HG02678 (cell line): ENCODE data around the gene SLC30A7.
"Not testable (repeated sequence)": the region's sequence is repeated elsewhere in the genome, so short reads cannot be mapped to it uniquely, and the experiment has no call there.

Experiments
- ATAC-seq: cut with Tn5 transposase; IDR thresholded peaks from one replicate; pipeline ENCODE4 v1.9.1; 2021; ENCODE audit warnings: mild to moderate bottlenecking, moderate library complexity; ENCODE audit not compliant: unreplicated experiment

Gene SLC30A7, protein sequence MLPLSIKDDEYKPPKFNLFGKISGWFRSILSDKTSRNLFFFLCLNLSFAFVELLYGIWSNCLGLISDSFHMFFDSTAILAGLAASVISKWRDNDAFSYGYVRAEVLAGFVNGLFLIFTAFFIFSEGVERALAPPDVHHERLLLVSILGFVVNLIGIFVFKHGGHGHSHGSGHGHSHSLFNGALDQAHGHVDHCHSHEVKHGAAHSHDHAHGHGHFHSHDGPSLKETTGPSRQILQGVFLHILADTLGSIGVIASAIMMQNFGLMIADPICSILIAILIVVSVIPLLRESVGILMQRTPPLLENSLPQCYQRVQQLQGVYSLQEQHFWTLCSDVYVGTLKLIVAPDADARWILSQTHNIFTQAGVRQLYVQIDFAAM

DNA sequence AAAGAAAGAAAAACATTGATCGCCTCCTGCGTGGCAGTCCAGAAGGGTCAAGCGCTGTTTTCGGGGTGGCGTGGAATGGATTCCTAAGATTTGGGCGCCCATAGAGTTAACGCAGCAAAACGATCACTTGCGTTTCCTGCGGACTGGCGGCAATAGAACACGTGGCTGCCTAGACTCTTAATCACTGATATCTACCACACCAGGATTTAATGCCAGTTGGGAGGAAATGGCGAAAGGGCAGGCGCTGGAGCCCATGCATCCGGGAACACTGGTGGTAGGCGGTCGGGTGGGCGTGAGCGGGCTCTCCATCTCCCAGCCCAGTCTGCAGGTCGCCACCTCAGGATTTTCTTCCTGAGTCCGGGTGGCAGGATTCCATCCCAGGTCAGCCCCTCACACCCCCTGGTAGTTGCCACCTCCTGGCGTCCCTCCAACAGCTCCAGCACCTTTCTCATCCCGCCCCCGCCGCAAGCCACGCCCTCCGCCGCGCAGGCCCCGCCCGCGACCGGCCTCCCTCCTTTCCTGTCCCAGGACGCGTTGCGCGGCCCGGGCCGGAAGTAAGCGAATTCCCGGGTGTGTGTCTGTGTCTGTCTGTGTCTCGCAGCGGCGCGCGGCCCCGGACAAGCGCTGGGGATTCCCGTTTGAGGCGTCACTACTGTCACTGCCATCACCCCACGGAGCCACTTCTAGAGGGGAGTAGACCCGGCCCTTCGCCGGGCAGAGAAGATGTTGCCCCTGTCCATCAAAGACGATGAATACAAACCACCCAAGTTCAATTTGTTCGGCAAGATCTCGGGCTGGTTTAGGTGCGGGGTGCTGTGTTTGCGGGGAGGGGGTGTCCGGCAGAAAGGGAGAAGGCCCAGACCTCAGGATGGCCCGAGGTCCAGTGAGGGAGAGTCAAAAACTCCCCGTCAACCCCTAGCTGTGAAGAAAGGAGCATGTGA lies at the start of gene SLC30A7:
TSS of gene SLC30A7 (plus strand) at position 551 of the 941 bp plus-strand sequence. CDS start at position 724, 173 bp downstream.
- peak; percentile 79 for ATAC-seq

DNA sequence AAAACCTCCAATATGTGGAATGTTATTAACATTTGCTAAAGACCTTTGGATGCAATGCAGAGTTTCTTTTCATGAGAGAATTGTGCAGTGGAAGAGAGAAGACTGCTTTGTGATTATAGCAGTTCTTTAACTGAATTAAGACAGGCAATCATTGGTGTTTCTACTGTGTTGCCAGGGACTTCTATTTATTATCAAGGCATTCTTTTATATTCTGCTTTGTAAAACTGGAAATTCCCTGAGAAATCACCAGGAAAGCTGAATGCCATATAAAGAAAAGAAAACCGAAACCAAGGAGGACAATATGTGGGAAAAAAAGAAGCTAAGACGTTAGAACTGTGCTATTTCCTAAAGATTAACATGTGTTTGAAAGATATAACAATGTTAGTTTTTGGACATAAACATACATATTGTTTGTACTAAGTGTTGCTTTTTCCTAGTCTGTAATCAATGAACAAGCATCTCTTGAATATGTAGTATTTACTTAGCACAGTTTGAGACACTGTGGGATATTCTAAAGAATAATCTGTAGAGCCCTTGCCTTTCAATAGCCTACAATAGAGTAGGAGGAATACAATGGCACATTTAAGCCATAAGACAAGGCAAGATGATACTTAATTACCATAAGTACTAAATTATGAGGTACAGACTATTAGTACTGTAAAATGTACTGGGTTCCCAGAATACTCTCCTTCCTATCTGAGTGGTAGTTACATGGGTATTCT lies 48.4 kb upstream of the SLC30A7 start:
- no peak for ATAC-seq

DNA sequence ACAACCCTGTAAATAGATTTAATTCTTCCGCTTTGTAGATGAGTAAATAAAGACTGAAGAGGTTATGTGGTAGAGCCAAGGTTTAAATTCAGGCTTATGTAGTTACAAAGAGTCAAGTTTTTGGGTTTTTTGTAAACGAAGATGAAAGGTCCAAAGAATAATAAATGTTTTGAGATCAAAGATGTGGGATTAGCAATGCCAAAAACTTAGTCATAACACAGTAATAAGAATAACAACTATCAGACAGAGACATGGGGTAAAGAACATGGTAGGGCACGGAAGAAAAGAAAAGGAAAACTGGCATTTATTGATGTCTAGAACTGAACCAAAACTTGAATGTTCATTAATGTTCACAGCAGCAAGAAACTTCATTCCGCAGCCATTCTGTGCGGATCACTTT lies 44.2 kb upstream of the SLC30A7 start:
- ATAC-seq = no peak

DNA sequence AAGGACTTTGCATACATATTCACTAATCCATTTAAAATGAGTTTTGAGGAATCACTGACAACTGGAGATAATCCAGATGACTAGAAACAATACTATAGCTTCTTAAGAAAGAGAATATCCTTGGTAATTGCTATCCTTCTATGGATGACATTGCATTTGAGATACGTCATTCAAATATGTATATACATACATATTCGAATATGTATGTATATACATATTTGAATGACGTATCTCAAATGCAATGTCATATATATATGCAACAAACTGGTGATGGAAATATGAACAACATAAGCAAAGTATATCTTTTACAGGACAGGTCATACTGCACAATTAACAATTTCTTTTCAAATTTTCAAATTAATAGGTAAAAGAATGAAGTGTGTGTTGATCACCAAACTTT lies 42.9 kb upstream of the SLC30A7 start:
- ATAC-seq = no peak

DNA sequence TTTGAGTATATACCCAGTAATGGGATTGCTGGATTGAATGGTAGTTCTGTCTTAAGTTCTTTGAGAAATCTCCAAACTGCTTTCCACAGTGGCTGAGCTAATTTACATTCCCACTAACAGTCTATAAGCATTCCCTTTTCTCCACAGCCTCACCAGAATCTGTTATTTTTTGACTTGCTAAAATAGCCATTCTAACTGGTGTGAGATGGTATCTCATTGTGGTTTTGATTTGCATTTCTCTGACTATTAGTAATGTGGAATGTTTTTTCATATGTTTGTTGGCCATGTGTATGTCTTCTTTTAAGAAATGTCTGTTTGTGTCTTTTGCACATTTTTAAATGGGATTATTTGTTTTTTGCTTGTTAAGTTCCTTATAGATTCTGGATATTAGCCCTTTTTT lies 40.8 kb upstream of the SLC30A7 start:
- ATAC-seq = not testable (repeated sequence)

DNA sequence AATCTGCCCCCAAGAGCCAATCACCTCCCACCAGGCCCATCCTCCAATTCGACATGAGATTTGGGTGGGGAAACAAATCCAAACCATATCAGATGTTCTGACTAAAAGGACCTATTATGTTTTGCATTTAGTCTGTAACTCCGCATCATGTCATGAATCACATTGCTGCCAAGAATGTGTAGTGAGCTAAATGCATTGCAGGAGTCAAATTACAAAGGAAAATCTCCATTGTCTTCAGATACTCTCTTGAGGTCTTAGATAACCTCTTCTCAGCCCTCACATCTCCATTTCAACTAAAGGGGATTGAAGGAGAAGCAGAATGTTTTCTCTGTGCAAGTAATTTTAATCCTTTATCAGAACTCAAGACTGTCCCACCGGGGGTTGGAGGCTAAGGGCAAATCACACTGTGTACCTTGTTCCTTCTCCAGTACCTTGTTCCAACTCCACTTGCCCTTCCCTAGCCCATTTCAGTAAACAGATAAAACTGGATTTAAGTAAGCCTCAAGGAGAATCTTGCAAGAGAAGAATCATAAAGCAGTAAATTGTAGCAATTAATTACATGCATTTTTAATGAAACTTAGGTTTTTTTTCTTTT lies 35.4 kb upstream of the SLC30A7 start:
- no peak for ATAC-seq

DNA sequence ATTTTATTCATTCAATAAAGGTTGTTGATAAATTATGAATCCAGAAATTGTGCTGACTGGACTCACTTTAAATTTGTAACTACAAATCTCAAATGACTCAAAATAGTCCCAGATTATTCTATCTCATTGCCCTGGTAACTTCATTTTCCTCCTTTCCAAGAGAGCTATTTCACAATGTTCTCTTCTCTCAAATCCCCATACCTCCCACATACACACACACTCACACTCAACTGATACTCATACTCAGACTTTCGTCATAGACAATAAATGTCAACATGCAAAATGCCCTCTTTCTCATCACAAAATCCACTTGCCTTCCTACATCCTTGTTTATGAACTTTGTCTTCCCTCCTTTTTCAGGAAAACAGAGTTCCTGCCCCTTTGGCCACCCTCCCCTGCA lies 34.5 kb upstream of the SLC30A7 start:
- ATAC-seq = no peak

DNA sequence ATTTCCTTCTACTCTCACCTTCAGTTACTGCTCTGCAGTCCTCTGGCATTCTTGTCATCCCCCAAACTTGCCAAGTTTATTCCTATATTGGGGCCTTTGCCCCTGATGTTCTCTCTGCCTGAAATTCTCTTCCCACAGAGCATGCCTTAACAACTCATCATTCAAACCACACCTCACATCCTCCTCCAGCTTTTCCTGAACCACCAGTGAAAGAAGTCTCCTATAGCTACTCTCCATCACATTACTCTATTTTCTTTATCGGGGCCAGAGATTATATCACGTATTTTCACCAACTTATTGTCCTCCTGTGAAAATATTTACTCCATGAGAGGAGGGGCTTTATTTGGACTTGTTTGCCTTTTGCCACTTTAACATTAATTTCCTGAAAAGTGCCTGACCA lies 33.3 kb upstream of the SLC30A7 start:
- no peak for ATAC-seq

DNA sequence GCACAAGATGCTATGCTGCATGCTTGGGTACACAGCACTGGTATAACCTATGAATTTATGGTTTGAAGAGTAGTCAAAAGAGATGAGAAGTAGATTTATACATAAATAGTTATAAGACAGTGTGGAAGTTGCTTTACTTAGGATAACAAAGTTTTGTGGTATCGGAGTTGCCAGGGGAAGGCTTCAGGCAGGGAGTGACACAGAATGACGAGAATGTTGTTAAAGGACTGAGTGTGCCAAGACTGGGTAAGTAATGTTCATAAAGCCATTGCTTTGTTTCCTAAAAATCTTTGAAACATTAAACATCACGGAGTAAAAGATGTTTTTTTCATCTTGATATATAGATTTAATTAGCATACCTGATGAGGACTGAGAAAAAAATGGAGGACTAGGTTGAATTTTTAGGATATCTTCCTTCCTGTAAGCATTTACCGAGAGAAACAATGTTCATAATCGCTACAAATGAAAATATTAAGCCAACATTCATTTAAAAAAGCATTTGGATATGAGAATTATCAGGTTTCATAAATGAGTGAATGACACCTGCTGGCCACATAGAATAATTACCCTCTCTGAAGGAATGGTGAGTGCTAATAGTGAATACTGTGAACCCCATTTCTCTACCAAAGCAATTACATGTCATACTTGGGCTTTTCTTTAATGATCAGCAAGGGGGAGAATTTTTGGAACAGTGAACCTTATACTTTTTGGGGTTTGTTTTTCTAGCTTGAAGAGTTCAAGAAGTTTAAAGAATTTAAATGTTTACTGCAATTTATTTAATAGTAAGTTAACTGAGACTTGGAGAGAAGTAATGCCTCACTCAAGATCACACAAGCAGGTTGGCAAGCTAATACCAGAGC lies 29.6 kb upstream of the SLC30A7 start:
- ATAC-seq = no peak

DNA sequence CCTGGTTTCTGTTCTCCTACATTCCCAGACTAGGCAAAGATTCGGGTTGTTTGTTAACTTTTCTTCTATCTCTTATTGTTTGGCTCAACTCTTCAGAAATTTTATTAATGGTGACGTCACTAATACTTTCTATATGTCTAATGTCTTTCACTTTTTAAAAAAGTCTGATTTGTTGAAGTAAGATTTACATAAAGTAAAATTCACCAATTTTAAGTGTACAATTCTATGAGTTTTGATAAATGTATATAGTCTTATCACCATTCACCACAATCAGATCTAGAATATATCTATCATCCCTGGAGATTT lies 29.0 kb upstream of the SLC30A7 start:
- ATAC-seq = no peak

DNA sequence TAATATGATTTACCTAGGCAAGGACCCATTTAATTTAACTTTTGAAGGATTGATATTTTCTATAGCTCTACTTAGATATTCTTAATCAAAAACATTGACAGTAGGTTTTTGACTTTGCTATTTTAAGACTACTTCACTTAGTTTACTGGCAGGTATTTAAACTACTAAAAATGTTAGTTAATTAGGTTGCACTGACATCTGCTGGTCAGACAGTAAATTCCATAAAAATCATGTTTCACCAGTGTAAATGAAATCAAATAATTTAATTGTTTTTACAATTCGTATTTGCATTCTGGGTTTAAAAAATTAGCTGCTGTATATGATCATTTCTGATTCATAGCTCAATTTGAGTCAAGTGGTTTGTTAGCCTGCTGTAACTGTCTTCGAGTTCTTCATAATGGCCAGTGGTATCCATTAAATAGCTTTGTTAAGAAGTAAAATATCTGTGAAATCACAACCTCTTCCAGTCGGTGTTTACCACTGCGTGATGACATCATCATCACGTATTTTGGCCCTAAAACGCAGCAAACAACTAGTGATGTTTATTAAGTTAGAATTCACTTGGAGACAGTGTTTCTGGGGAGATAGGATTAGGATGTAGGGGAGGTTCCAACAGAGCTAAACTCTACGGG lies 27.4 kb upstream of the SLC30A7 start:
- no peak for ATAC-seq

DNA sequence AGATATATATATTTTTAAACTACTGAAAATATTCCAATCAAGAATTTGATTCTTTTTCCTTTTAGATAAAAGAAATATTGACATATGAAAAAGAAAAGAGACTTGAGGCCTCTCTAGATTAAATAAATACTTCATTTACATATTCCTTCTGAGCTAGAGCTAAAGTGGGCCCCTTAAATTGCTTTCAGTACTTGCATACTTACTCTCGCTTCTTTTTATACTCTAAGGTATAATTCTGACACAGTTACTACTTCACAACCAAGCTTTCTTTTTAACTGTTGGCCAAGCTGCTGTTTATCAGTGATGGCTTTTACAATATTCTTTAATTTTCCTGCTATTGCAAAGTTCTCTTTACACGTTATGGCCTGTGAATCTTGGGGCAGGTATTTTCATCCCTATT lies 25.9 kb upstream of the SLC30A7 start:
- ATAC-seq = no peak

DNA sequence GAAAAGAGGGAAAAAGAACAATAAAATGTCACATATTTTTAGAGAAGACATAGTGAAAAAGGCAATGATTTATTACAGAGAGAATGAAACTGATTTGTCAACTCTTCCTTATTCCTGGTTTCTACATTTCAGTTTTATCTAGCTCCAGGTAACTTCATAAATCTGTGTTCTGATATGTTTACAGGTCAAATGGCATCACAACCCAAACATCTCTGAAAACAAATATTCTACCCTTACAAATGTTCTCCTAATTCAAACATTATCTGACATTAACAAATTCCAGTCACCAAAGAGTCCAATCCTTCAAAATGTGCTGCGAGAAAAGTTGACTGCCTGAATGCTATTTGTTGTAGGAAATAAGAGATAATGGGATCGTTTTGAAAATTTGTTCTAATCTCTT lies 21.5 kb upstream of the SLC30A7 start:
- ATAC-seq = no peak

DNA sequence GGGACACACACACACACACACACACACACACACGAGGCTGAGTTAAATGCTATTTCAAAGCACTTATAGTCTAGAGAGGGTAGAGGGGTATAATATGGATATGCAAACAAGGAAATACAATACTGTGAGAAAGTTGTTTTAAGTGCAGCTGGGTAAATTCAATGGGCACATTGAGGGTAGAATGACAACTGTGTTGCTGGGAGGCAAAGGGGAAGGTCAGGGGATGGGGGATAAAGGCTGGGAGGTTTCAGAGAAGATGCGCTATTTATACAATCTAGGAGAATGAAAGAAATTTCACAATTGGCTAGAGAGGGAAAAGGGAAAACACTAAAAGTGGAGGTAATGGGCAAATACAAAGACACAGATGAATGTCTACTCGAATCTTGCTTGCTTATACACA lies 20.7 kb upstream of the SLC30A7 start:
- no peak for ATAC-seq

DNA sequence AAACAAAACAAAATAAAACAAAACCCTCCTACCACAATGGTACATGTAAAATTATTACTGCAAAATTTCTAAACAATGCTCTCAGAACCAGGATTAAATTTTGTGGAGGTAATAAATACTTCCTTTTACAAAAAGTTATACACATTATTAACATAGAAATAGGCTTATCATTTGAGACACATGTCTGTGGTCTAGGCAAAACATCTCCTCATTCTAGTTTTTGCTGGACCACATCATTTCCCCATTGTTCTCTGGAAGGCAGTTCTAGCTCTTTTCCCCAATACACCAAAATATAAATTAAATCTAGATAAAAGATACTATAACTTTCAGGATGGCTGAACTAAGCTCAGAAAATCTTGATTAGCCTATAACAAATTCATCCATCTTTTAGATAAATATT lies 19.6 kb upstream of the SLC30A7 start:
- no peak for ATAC-seq

DNA sequence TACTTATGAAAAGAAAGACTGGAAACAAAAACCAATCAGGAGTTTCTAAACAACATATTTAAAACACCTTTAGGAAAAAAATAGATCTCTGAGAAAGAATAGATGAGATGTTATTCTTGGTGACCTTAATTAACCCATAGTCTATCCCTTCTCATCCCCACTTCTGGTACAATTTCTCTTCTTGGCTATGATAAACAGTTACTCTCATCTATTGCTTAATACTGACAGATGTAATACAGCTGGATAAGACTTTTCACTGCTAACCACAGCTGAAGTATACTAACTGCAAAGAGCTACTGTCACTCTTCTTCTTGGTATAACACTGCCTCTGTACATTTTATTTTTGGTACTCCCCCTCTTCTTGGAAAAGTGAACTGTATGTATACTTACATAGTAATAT lies 16.5 kb upstream of the SLC30A7 start:
- ATAC-seq = no peak

DNA sequence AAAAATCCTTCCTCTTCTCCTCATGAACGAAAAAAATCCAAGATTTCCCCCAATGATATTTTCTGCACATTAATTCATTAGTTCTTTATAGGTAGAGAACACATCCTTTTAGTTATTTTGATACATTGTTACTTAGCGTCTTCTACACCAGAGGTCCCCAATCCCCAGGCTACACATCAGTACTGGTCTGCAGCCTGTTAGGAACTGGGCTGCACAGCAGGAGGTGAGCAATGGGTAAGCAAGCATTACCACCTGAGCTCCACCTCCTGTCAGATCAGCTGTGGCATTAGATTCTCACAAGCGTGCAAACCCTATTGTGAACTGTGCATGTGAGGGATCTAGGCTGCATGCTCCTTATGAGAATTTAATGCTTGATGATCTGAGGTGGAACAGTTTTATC lies 14.2 kb upstream of the SLC30A7 start:
- ATAC-seq = no peak

DNA sequence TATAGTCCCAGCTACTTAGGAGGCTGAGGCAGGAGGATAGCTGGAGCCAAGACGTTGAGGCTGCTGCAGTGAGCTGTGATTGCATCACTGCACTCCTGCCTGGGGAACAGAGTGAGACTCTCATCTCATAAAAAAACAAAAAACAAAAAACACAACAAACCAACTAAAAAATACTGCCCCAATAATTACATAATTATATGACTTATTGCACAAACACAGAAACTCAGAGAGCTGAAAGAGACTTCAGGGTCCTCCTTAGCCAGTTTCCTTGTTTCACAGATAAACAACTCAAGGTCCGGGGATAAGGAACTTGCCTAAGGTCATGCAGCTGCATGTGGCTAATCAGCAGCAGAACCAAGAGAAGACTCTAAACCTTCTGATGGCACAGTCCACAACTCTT lies 13.2 kb upstream of the SLC30A7 start:
- ATAC-seq = no peak

DNA sequence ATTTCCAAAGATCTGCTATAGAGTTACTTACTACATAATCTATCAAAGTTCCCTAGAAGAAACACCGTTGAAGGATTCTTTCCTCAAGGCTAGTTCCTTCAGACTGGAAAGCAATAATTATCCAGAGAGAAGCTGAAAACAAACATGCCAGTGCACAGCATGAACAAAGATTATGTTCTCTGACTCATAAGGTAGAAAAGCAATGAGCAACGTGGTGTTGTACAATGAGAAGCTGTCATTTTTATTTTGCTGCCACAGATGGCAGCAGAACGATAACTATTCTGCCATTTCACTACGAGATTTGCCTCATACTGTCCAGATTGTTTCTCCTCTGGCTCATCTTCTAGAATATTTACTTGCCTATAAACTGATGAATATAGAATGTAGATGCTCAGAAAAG lies 11.9 kb upstream of the SLC30A7 start:
- no peak for ATAC-seq

DNA sequence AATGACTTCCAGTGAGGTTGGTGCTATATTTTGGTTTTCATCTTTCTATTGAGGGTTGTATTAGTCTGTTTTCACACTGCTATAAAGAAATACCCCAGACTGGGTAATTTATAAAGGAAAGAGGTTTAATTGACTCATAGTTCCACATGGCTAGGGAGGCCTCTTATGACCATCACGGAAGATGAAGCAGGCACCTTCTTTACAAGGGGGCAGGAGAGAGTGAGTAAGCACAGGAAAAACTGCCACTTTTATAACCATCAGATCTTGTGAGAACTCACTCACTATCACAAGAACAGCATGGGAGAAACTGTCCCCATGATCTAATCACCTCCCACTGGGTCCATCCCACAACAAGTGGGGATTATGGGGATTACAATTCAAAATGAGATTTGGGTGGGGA lies 6.9 kb upstream of the SLC30A7 start:
- not testable (repeated sequence) for ATAC-seq
